Thyroid gland (tissue), 4 donors: Measurements from ENCODE around the gene SLC25A23.

Experiments
- CTCF ChIP-seq, 6 experiments: fragments of 200-600 bp in 3 of 6; fragments of 450-650 bp in 3 of 6; sonication (generic) in 3 of 6; IDR thresholded peaks; one replicate each; pipeline ENCODE4 v1.5.1; 2016 to 2019; ENCODE audit warnings: antibody characterized with exemption in 6 of 6, mild to moderate bottlenecking in 2 of 6, inconsistent platforms in 1 of 6, moderate library complexity in 1 of 6
- POLR2A ChIP-seq, 2 donors: fragments of 450-650 bp; IDR thresholded peaks; one replicate each; pipeline ENCODE4 v1.6.1; 2017; ENCODE audit warnings: antibody characterized with exemption in 2 of 2, mild to moderate bottlenecking in 2 of 2, moderate library complexity in 1 of 2

- TF ChIP-seq POLR2A (IDR thresholded peaks at IDR 0.05) (no peak), CTCF (IDR thresholded peaks at IDR 0.05) (no peak)
Measured at GRCh38 chr19:6483235-6483634, 23.6 kb upstream of the SLC25A23 start.
